ENCODE results near the gene SRGAP2B. TPM values are rescaled to one million over a fixed set of nuclear protein-coding genes. Genes with fewer than 3 reads are reported as not detected.
A peak's percentile ranks its signal among the peaks of the same experiment; 100 is the strongest.
"Not testable (repeated sequence)": the region's sequence is repeated elsewhere in the genome, so short reads cannot be mapped to it uniquely, and the experiment has no call there.

SRGAP2B gene
- total and polyA plus RNA-seq, 5 donors, result 5.9 to 22.3 (median 19.5) TPM

DNA sequence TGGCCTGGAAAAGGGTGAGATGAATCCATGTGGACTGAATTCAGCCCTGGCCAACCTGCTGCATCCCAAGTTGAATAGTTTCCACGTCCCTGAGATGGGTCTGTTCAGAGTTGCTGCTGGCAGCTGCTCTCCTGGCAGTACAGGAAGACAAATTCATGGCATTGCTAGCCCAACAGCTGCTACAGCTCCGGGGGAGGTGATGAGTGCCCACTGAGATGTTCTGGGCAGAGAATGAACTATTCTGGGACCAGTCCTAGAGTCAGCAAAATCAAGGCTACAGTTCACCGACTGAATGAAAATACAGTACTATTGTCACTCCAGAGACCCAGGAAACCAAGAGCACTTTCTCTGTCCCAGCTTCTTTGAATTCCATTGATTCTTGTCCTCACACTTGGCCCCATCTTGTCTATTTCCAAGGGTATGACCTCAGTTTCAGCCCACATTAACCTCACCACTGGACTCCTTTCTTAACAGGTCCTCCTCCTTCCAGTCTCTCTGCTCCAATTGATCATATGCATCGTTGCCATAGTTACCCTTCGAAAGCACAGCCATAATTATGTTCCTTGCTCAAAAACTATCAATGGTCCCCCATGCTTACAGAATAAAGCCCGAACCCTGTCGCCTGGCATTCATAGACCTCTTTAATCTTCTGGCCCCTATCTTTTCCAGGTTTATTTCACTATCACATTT is 108.8 kb downstream of the SRGAP2B start:
- H3K9me3 ChIP-seq (ENCODE audit: control insufficient read depth, low read length); H3K27ac ChIP-seq (ENCODE audit: low read length); intact Hi-C loops (cut with DNase I); H3K4me3 ChIP-seq (ENCODE audit: low read length); H3K27me3 ChIP-seq (ENCODE audit: control insufficient read depth, insufficient read depth); DNase-seq; H3K4me1 ChIP-seq (ENCODE audit: control insufficient read depth, insufficient read depth, low read length): not testable (repeated sequence)
- WGBS, result 50% methylated on average over 3 of the region's 7 CpGs
- peak; percentile 93 to 97 for ATAC-seq

DNA sequence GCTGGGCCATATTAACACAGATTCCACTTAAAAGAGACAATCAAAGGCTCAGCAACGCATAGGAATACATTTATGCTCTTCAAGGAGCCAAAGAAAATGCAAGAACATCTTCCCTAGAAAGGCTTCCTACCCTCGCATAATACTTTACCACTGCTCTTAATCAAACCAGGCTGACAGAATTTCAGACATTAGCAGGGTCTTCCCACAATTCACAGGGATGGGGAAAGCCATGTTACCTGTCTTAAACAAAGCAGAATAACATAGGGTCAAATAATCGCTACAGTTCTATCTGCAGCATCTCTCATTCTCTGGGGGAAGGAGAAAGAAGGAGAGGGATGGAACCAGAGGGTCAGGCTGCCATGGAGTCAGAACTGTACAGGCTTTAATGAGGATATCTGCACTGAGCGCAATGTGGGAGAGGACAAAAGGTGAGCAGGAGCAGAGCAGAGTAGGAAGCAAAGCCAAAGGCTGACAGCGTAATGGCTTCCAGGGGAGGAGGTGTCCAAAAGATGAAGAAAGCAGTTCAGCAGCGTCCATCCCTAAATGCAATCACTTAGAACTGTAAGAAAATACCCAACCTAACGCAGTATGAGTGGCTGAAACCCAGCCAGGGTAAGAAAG is 109.5 kb downstream of the SRGAP2B start:
- WGBS, result 67% methylated on average over 4 of the region's 7 CpGs
- intact Hi-C loops (cut with DNase I); H3K4me3 ChIP-seq (ENCODE audit: low read length); H3K4me1 ChIP-seq (ENCODE audit: control insufficient read depth, insufficient read depth, low read length); DNase-seq; H3K9me3 ChIP-seq (ENCODE audit: control insufficient read depth, low read length); H3K27me3 ChIP-seq (ENCODE audit: control insufficient read depth, insufficient read depth); H3K27ac ChIP-seq (ENCODE audit: low read length): not testable (repeated sequence)
- ATAC-seq, result peak; percentile 49 to 59

DNA sequence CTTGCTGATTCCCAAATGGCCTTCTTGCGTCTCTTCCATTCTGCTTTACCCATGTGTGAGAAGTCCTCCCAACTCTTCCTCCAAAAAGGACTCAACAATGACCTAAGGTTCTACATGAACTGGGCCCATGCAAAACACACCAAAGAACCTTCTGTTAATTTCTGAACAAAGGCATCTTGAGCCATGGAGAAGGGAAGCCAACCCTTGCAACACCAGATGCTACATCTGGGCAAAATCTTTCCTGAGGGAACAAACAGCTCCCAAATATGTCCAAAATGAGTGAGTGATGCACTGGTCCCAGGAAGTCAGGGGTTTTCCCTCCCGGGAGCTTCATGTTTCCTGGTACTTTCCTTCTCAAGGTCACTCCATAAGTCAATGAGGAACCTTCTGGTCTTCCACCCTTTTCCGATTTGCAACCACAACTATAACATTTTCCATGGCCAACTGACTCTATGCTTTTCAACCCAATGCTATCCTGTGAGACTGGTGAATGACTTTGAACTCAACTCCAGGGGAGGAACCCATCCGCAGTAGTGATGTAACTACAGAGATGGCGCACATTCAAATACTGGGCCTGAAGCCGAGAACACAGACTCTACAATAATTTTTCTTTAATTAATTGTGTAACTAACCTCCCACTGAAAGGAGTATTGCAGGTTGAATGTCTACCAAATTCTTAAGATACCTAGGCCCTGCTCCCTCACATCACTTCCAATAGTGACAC is 112.2 kb downstream of the SRGAP2B start:
- H3K9me3 ChIP-seq (ENCODE audit: control insufficient read depth, low read length); ATAC-seq; H3K27ac ChIP-seq (ENCODE audit: low read length); DNase-seq; H3K4me3 ChIP-seq (ENCODE audit: low read length); H3K27me3 ChIP-seq (ENCODE audit: control insufficient read depth, insufficient read depth); H3K4me1 ChIP-seq (ENCODE audit: control insufficient read depth, insufficient read depth, low read length); intact Hi-C loops (cut with DNase I): not testable (repeated sequence)
- WGBS, result 79% methylated on average over 1 of the region's 6 CpGs

DNA sequence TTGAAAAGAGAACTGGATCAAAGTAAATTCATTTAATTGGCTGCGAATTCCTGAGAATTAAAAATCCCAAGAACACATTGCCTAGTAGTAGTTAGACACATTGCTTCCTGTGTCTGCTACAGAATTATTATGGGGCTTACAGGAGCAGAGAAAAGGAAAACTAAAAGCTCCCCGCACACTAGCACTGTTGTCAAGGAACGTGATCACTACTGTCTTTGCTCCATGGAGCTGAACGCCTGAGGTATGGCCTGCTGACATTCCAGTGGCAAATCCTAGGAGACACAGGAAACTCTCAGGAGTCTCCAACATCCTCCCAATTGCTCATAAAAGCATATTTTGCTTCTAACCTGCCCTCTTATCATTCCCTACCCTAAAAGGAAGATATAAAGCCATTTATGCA is 114.0 kb downstream of the SRGAP2B start:
- H3K4me1 ChIP-seq (ENCODE audit: control insufficient read depth, insufficient read depth, low read length); ATAC-seq; H3K27me3 ChIP-seq (ENCODE audit: control insufficient read depth, insufficient read depth); H3K9me3 ChIP-seq (ENCODE audit: control insufficient read depth, low read length); H3K4me3 ChIP-seq (ENCODE audit: low read length); H3K27ac ChIP-seq (ENCODE audit: low read length); DNase-seq; intact Hi-C loops (cut with DNase I): not testable (repeated sequence)
- WGBS, result 50% methylated on average over 1 of the region's 4 CpGs

DNA sequence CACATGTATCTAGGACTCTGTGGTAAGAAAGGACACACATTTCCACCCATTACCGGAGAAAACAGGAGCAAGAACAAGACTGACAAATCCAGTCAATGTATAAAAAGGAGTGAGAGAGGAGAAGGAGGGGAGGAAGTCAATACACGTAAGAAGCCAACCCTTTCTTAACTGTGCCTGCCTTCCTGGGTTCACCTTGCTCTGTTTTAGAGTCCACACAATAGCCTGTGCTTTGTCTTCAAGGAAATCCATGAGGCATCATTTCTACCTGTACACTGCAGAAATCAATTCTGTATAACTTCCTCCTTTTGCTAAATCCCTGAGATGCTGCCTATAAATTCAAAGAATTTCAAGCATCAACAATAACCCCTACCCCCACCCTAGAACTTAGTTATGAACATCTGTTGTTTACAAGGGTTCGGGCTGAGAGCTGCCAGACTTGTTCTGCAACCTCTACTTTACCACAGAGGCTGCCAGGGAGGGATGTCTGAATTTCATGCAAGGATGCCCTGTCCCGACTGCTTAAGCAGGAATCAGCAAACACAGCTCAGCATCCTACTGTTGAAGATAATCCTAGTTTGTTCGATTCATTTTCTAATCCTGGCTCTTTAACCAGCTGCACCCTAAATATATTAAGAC is 115.0 kb downstream of the SRGAP2B start:
- H3K4me1 ChIP-seq (ENCODE audit: control insufficient read depth, insufficient read depth, low read length); ATAC-seq; H3K9me3 ChIP-seq (ENCODE audit: control insufficient read depth, low read length); H3K27me3 ChIP-seq (ENCODE audit: control insufficient read depth, insufficient read depth); intact Hi-C loops (cut with DNase I); H3K27ac ChIP-seq (ENCODE audit: low read length); DNase-seq; H3K4me3 ChIP-seq (ENCODE audit: low read length): not testable (repeated sequence)
- WGBS, result 38% methylated on average over 1 of the region's 5 CpGs

DNA sequence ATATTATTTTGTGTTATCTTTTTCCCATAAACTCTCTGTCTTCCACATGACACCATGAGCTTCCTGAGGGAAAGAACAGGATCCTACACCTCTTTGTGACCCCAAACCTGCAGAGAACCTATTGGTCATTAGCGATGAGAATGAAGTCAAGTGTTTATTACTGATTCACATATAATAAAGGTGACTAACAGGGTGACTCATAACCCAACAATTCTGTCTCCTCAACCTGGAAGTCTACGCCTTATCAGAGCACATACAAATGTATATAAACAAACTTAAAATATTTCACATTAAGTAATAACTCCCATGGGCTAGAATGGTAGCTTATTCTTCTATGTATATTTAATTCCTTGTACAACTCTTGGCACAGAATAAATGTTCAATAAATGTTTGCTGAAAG is 117.3 kb downstream of the SRGAP2B start:
- H3K9me3 ChIP-seq (ENCODE audit: control insufficient read depth, low read length); H3K4me1 ChIP-seq (ENCODE audit: control insufficient read depth, insufficient read depth, low read length); DNase-seq; H3K27me3 ChIP-seq (ENCODE audit: control insufficient read depth, insufficient read depth); ATAC-seq; H3K4me3 ChIP-seq (ENCODE audit: low read length); H3K27ac ChIP-seq (ENCODE audit: low read length); intact Hi-C loops (cut with DNase I): not testable (repeated sequence)
- no CpG with 5 or more reads among the region's 2 CpGs for WGBS

DNA sequence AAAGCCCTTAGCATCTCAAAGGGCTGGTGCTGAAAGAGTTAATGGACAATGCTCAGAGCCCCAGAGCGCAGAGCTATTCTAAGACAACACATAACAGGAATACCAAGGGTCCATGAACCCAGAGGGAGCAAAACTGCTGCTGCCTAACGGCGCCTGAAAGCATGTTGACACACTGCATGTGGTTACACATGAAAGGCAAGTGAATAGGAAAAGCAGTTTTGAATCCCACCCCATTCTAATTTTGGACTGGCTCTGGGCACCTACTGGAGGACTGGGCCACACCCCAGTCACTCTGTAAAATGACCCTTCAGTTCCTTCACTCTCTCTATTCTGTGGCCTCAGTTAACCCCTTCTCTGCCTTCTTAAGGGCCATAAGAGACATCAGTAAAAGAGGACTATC is 123.2 kb downstream of the SRGAP2B start:
- H3K4me3 ChIP-seq (ENCODE audit: low read length); H3K27ac ChIP-seq (ENCODE audit: low read length); intact Hi-C loops (cut with DNase I); DNase-seq; H3K4me1 ChIP-seq (ENCODE audit: control insufficient read depth, insufficient read depth, low read length); H3K9me3 ChIP-seq (ENCODE audit: control insufficient read depth, low read length); H3K27me3 ChIP-seq (ENCODE audit: control insufficient read depth, insufficient read depth): not testable (repeated sequence)
- whole genome bisulfite sequencing, result no CpG with 5 or more reads among the region's 3 CpGs
- ATAC-seq, result peak; percentile 51 to 64

DNA sequence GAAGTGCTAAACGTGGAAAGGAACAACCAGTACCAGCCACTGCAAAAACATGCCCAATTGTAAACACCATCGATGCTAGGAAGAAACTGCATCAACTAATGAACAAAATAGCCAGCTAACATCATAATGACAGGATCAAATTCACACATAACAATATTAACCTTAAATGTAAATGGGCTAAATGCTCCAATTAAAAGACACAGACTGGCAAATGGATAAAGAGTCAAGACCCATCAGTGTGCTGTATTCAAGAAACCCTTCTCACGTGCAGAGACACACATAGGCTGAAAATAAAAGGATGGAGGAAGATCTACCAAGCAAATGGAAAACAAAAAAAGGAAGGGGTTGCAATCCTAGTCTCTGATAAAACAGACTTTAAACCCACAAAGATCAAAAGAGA is 128.6 kb downstream of the SRGAP2B start:
- intact Hi-C loops (cut with DNase I); H3K4me3 ChIP-seq (ENCODE audit: low read length); H3K4me1 ChIP-seq (ENCODE audit: control insufficient read depth, insufficient read depth, low read length); ATAC-seq; H3K9me3 ChIP-seq (ENCODE audit: control insufficient read depth, low read length); H3K27ac ChIP-seq (ENCODE audit: low read length); H3K27me3 ChIP-seq (ENCODE audit: control insufficient read depth, insufficient read depth); DNase-seq: not testable (repeated sequence)
- WGBS, result 82% methylated on average over 3 of the region's 3 CpGs

DNA sequence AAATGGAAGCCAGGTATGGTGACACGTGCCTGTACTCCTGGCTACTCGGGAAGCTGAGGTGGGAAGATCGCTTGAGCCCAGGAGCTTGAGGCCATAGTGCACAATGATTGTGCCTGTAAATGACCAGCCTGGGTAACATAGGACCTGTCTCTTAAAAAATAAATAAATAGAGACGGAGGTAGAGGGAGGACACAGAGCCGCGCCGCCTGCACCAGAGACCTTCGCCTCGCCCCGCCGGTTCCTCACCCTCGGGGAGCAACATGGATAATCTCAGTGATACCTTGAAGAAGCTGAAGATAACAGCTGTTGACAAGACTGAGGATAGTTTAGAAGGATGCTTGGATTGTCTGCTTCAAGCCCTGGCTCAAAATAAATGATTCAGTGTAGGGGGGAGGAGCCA is 130.4 kb downstream of the SRGAP2B start:
- H3K27me3 ChIP-seq (ENCODE audit: control insufficient read depth, insufficient read depth); intact Hi-C loops (cut with DNase I); H3K4me1 ChIP-seq (ENCODE audit: control insufficient read depth, insufficient read depth, low read length); ATAC-seq; H3K4me3 ChIP-seq (ENCODE audit: low read length); H3K9me3 ChIP-seq (ENCODE audit: control insufficient read depth, low read length); H3K27ac ChIP-seq (ENCODE audit: low read length); DNase-seq: not testable (repeated sequence)
- WGBS, result 80% methylated on average over 12 of the region's 12 CpGs

DNA sequence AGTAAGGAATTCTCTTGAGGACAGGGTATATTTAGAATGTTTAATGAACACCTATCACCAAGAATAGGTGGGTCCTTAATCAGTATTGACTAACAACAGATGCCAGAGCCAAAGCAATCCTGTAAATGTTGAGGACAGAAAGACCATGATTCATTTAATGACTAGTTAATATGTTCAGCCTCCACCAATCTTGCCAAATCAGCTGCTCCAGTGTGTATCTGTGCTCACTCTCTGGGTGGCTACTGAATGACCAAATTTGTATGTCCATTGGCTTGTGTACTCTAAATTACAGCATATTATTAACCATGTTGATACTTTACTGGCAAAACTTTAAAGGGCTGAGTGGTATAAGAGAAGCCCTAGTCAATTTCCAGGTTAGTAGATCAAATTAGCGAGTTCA is 130.9 kb downstream of the SRGAP2B start:
- H3K9me3 ChIP-seq (ENCODE audit: control insufficient read depth, low read length); H3K27ac ChIP-seq (ENCODE audit: low read length); intact Hi-C loops (cut with DNase I); H3K27me3 ChIP-seq (ENCODE audit: control insufficient read depth, insufficient read depth); H3K4me3 ChIP-seq (ENCODE audit: low read length); DNase-seq; H3K4me1 ChIP-seq (ENCODE audit: control insufficient read depth, insufficient read depth, low read length): not testable (repeated sequence)
- 100% methylated on average over 1 of the region's 1 CpG for WGBS
- ATAC-seq, result peak in 1 of 2 donors; percentile 11

DNA sequence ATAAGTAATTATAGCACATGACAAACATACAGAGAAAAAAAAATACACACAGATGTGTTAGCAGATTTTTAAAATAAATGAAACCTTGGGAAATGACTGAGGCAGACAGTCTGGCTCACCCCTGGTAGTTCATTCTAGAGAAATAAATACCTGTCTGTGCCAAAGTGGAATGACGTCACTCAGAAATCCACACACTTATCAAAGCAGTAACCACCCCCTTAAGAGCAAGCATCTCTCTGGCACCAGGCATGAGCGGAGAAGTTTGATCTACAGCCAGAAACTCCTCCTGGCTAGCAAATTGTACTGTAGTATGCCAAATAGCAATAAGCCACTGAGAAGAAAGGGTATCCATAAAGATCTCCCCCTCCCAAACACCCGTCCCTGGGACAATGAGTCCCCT is 131.6 kb downstream of the SRGAP2B start:
- intact Hi-C loops (cut with DNase I); H3K27me3 ChIP-seq (ENCODE audit: control insufficient read depth, insufficient read depth); H3K9me3 ChIP-seq (ENCODE audit: control insufficient read depth, low read length); DNase-seq; H3K27ac ChIP-seq (ENCODE audit: low read length); H3K4me1 ChIP-seq (ENCODE audit: control insufficient read depth, insufficient read depth, low read length); H3K4me3 ChIP-seq (ENCODE audit: low read length): not testable (repeated sequence)
- peak; percentile 63 to 89 for ATAC-seq
- whole genome bisulfite sequencing, result 64% methylated on average over 3 of the region's 3 CpGs

Data from right cardiac atrium (tissue), 5 donors.